Measurements from ENCODE around the gene CYP1B1. TPM values are rescaled to one million over a fixed set of nuclear protein-coding genes. Genes with fewer than 3 reads are reported as not detected.

The CYP1B1 gene
- polyA plus RNA-seq, 1 donor (not counting 4 experiments of a cell fraction or from before 2014, with no cell fraction given), result 1.6 TPM

DNA sequence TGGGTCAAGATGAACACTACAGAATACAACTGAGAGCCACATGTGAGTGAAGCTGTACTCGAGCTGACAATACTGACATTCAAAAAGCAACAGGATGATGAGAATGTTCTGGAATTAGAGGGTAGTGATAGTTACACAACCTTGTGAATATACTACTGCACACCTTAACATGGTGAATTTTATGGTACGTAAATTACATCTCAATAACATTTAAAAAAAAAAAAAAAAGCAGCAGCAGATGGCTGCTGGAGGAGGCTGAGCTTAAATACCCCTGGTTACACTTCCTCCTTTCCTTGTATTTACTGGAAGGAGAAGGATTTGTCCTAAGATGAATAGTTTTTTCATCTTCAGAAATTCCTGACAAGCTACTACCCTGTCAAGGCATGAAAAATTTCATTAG is 45.5 kb upstream of the CYP1B1 start:
- dilution Hi-C loops (cut with MboI; ENCODE audit: extremely low pct_ligation_motif_present, low sequenced_read_pairs), result no loop called here

DNA sequence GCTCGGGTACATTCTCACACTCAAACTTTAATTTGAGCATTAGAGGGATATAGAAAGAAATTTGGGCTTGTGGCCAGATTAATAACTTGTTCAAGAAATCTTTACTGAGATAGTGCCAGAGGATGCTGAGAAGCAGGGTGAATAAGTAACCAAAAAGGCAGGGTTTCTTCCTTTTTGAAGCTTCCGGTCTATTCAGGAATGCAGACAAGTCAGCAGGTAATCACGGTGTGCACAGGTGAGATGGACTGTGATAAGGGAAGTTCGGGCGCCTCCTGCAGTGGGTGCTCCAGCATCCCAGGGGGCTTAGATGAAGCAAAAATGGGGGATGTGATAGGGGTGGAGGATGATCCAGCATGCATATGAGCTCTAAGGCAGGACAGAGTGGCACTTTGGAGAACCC is 44.9 kb upstream of the CYP1B1 start:
- H2AFZ ChIP-seq (ENCODE audit: control insufficient read depth, low read length), result no peak overlapping the region
- DNase-seq (ENCODE audit: low read depth, low spot score) (no peak), FAIRE-seq (peak; percentile 9)
- H3K27ac ChIP-seq (ENCODE audit: control insufficient read depth, insufficient read depth, low read length), result no peak overlapping the region
- TF ChIP-seq, protein P1, sequence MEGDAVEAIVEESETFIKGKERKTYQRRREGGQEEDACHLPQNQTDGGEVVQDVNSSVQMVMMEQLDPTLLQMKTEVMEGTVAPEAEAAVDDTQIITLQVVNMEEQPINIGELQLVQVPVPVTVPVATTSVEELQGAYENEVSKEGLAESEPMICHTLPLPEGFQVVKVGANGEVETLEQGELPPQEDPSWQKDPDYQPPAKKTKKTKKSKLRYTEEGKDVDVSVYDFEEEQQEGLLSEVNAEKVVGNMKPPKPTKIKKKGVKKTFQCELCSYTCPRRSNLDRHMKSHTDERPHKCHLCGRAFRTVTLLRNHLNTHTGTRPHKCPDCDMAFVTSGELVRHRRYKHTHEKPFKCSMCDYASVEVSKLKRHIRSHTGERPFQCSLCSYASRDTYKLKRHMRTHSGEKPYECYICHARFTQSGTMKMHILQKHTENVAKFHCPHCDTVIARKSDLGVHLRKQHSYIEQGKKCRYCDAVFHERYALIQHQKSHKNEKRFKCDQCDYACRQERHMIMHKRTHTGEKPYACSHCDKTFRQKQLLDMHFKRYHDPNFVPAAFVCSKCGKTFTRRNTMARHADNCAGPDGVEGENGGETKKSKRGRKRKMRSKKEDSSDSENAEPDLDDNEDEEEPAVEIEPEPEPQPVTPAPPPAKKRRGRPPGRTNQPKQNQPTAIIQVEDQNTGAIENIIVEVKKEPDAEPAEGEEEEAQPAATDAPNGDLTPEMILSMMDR (optimal IDR thresholded peaks at IDR 0.05 in 1 of 3, IDR thresholded peaks at IDR 0.05 in 1 of 3, conservative IDR thresholded peaks at IDR 0.05 in 1 of 3; ENCODE audit: extremely low read depth in 1 of 3, insufficient read depth in 2 of 3, low read length in 3 of 3), result peak in 1 of 3 experiments; percentile 19
- TF ChIP-seq EZH2 (IDR thresholded peaks at IDR 0.05; ENCODE audit: low read length), result no peak
- no peaks in the 10 kb centered on the region for H3K27me3 ChIP-seq (ENCODE audit: control insufficient read depth, extremely low read depth, insufficient read depth, low read length)
- H3K9me3 ChIP-seq (ENCODE audit: control insufficient read depth, low read depth, low read length), result no peaks in the 10 kb centered on the region
- H3K9me1 ChIP-seq (ENCODE audit: control insufficient read depth, extremely low read depth, insufficient read depth, low read length), result no peaks in the 10 kb centered on the region
- no peaks in the 10 kb centered on the region for H4K20me1 ChIP-seq (ENCODE audit: control insufficient read depth, extremely low read depth, insufficient read depth, low read length)
- no peak overlapping the region for H3K4me2 ChIP-seq (ENCODE audit: control insufficient read depth, extremely low read depth, insufficient read depth, low read depth, low read length)
- peaks cover 20% of the 10 kb centered on the region for H3K4me1 ChIP-seq (ENCODE audit: control insufficient read depth, extremely low read depth, insufficient read depth, low read length)
- H3K36me3 ChIP-seq (ENCODE audit: control insufficient read depth in 2 of 2, extremely low read depth in 1 of 2, insufficient read depth in 2 of 2, low read length in 2 of 2), result no peaks in the 10 kb centered on the region
- no peaks in the 10 kb centered on the region for H3K79me2 ChIP-seq (ENCODE audit: control insufficient read depth, insufficient read depth, low read length)
- H3K9ac ChIP-seq (ENCODE audit: control insufficient read depth, extremely low read depth, insufficient read depth, low read length), result no peak overlapping the region
- H3K4me3 ChIP-seq (ENCODE audit: control insufficient read depth in 2 of 3, extremely low read depth in 1 of 3, insufficient read depth in 2 of 3, low read depth in 1 of 3, low read length in 3 of 3), result no peak overlapping the region
- dilution Hi-C loops (cut with MboI; ENCODE audit: extremely low pct_ligation_motif_present, low sequenced_read_pairs), result no loop called here

More for the DNA sequence above, 45.5 kb upstream of the CYP1B1 start:
- Histone ChIP-seq H3K36me3 (ENCODE audit: control insufficient read depth in 2 of 2, extremely low read depth in 1 of 2, insufficient read depth in 2 of 2, low read length in 2 of 2) (no peaks in the 10 kb centered on the region), H4K20me1 (ENCODE audit: control insufficient read depth, extremely low read depth, insufficient read depth, low read length) (no peaks in the 10 kb centered on the region), H3K9me3 (ENCODE audit: control insufficient read depth, low read depth, low read length) (peaks cover 2% of the 10 kb centered on the region), H2AFZ (ENCODE audit: control insufficient read depth, low read length) (no peak overlapping the region), H3K9me1 (ENCODE audit: control insufficient read depth, extremely low read depth, insufficient read depth, low read length) (no peaks in the 10 kb centered on the region), H3K9ac (ENCODE audit: control insufficient read depth, extremely low read depth, insufficient read depth, low read length) (no peak overlapping the region), H3K79me2 (ENCODE audit: control insufficient read depth, insufficient read depth, low read length) (no peaks in the 10 kb centered on the region), H3K27me3 (ENCODE audit: control insufficient read depth, extremely low read depth, insufficient read depth, low read length) (no peaks in the 10 kb centered on the region), H3K4me3 (ENCODE audit: control insufficient read depth in 2 of 3, extremely low read depth in 1 of 3, insufficient read depth in 2 of 3, low read depth in 1 of 3, low read length in 3 of 3) (no peak overlapping the region), H3K4me2 (ENCODE audit: control insufficient read depth, extremely low read depth, insufficient read depth, low read depth, low read length) (no peak overlapping the region), H3K27ac (ENCODE audit: control insufficient read depth, insufficient read depth, low read length) (no peak overlapping the region), H3K4me1 (ENCODE audit: control insufficient read depth, extremely low read depth, insufficient read depth, low read length) (peaks cover 18% of the 10 kb centered on the region)
- DNase-seq (ENCODE audit: low read depth, low spot score) (no peak), FAIRE-seq (no peak)
- TF ChIP-seq, protein P1 (optimal IDR thresholded peaks at IDR 0.05 in 1 of 3, IDR thresholded peaks at IDR 0.05 in 1 of 3, conservative IDR thresholded peaks at IDR 0.05 in 1 of 3; ENCODE audit: extremely low read depth in 1 of 3, insufficient read depth in 2 of 3, low read length in 3 of 3), result no peak
- TF ChIP-seq EZH2 (IDR thresholded peaks at IDR 0.05; ENCODE audit: low read length), result no peak
